Spleen (tissue), 11 donors: ENCODE measurements around the gene GABARAPL2. TPM values are rescaled to one million over a fixed set of nuclear protein-coding genes. Genes with fewer than 3 reads are reported as not detected.
"Not testable (repeated sequence)": the region's sequence is repeated elsewhere in the genome, so short reads cannot be mapped to it uniquely, and the experiment has no call there.

Experiments
- DNase-seq: peaks from one replicate; pipeline ENCODE4 v3.0.0-alpha.2; 2020
- H3K27ac ChIP-seq, 8 donors: fragments of 200-600 bp; sonication (generic) in 7 of 8; 1 replicate in 4 of 8; 2 replicates in 4 of 8; pipeline versions ENCODE4 v1.5.0 to v1.8.0; 2016 to 2021; ENCODE audit warnings: inconsistent platforms in 4 of 8, mild to moderate bottlenecking in 4 of 8, moderate library complexity in 1 of 8
- H3K27me3 ChIP-seq, 7 donors: fragments of 200-600 bp; sonication (generic) in 6 of 7; replicated peaks in 1 of 7; 1 replicate in 4 of 7; 2 replicates in 3 of 7; pipeline versions ENCODE4 v1.5.0 to v1.8.0; 2016 to 2021; ENCODE audit warnings: inconsistent platforms in 3 of 7, mild to moderate bottlenecking in 1 of 7
- H3K36me3 ChIP-seq, 6 donors: fragments of 200-600 bp; sonication (generic) in 5 of 6; 1 replicate in 4 of 6; 2 replicates in 2 of 6; pipeline versions ENCODE4 v1.5.0 to v1.8.0; 2016 to 2021; ENCODE audit warnings: inconsistent platforms in 2 of 6
- H3K4me1 ChIP-seq, 6 donors: fragments of 200-600 bp; sonication (generic) in 5 of 6; 1 replicate in 3 of 6; 2 replicates in 3 of 6; pipeline versions ENCODE4 v1.5.0 to v1.8.0; 2016 to 2021; ENCODE audit warnings: inconsistent platforms in 3 of 6
- H3K4me3 ChIP-seq, 8 donors: fragments of 200-600 bp; sonication (generic) in 7 of 8; 1 replicate in 4 of 8; 2 replicates in 4 of 8; pipeline versions ENCODE4 v1.5.0 to v1.8.0; 2016 to 2021; ENCODE audit warnings: inconsistent platforms in 4 of 8, mild to moderate bottlenecking in 4 of 8, moderate library complexity in 2 of 8
- H3K9me3 ChIP-seq, 8 donors: fragments of 200-600 bp; sonication (generic) in 7 of 8; 1 replicate in 4 of 8; 2 replicates in 4 of 8; pipeline versions ENCODE4 v1.5.0 to v1.8.0; 2016 to 2021; ENCODE audit warnings: inconsistent platforms in 4 of 8
- CTCF ChIP-seq, 11 experiments: fragments of 200-600 bp in 7 of 11; fragments of 450-650 bp in 4 of 11; sonication (generic) in 4 of 11; IDR thresholded peaks in 8 of 11; conservative IDR thresholded peaks in 3 of 11; 1 replicate in 7 of 11; 2 replicates in 4 of 11; pipeline versions ENCODE4 v1.4.0 to v1.8.0; 2016 to 2021; ENCODE audit warnings: antibody characterized with exemption in 11 of 11, inconsistent platforms in 4 of 11, mild to moderate bottlenecking in 1 of 11
- POLR2A ChIP-seq, 3 donors: fragments of 450-650 bp; IDR thresholded peaks; one replicate each; pipeline ENCODE4 v1.5.1; 2017; ENCODE audit warnings: antibody characterized with exemption in 3 of 3, mild to moderate bottlenecking in 1 of 3
- POLR2AphosphoS5 ChIP-seq, 3 donors: sonication (generic); formaldehyde crosslinking; IDR thresholded peaks; one replicate each; pipeline ENCODE4 v1.5.1; 2017; ENCODE audit warnings: antibody characterized with exemption in 3 of 3
- WGBS, 5 donors: extraction: QIAGEN DNeasy Blood & Tissue Kit in 3 of 5; methylation state at CpG; one replicate each; pipeline versions ENCODE4 v1.1.5 to v1.1.7; 2013 to 2018; 5-methylcytosine and 5-hydroxymethylcytosine counted together
- intact Hi-C: fragments of 100-400 bp; cut with DNase I; formaldehyde crosslinking; loops from one replicate; pipeline ENCODE4 v1.15.0; 2023; ENCODE audit warnings: low total_unique reads
- polyA plus RNA-seq, 3 donors: library from polyadenylated mRNA; stranded (reverse); fragments of 200-250 nt; gene quantifications; one replicate each; pipeline ENCODE4 v1.2.1, GENCODE V29; 2013
- total RNA-seq, 7 donors: library from RNA; depleted of rRNA in 3 of 7; stranded (reverse); fragments of >200 nt in 3 of 7; fragmentation: NEBNext Ultra II Directional in 4 of 7; extraction: Animal tissue kit (Norgen Biotek cat#: 25700) in 4 of 7; gene quantifications; one replicate each; pipeline versions ENCODE4 v1.1.0 to v1.2.1, GENCODE V29; 2016 to 2021
- donor health status: healthy with polysubstance abuse.
- donor health status: DM: no; HTN: no; CAD: no; lungs with moderate emphysema.
- donor health status: DM: no; HTN: no; CAD: no.
- donor health status: Bipolar disorder and iron deficiency.
- donor health status: healthy.
- donor health status: DM: no; HTN: no; CAD: no.
- donor health status: DM: yes; HTN: yes; CAD: no.

The GABARAPL2 gene
- total and polyA plus RNA-seq, 10 donors = 86.6 to 169 (median 123) TPM

- no peak for TF ChIP-seq POLR2A (IDR thresholded peaks at IDR 0.05)
- TF ChIP-seq CTCF (IDR thresholded peaks at IDR 0.05 in 8 of 11, conservative IDR thresholded peaks at IDR 0.05 in 3 of 11) = no peak
- TF ChIP-seq POLR2AphosphoS5 (IDR thresholded peaks at IDR 0.05) = no peak
- H3K27me3 ChIP-seq = no peaks in the 10 kb centered on the region
- WGBS, 5 donors = 92 to 98% (median 95%) methylated on average over 7 of the region's 7 CpGs
- no peaks in the 10 kb centered on the region for H3K9me3 ChIP-seq
- intact Hi-C loops = loop anchor here (10.0 kb wide), 1 partner anchor 61 kb away; no protein-coding TSS in a partner anchor
- H3K36me3 ChIP-seq = peaks cover 0 to 8% (median 0%) of the 10 kb centered on the region in 6 donors
- peaks cover 0 to 15% (median 9%) of the 10 kb centered on the region in 6 donors for H3K4me1 ChIP-seq
- no peak overlapping the region for H3K4me3 ChIP-seq
- no peak overlapping the region for H3K27ac ChIP-seq
- no peak for DNase-seq
Measured at GRCh38 chr16:75546293-75546692, 19.9 kb upstream of the GABARAPL2 start.

GRCh38 chr16:75548456-75548855 is 17.7 kb upstream of the GABARAPL2 start:
- DNase-seq, H3K27me3 ChIP-seq, H3K9me3 ChIP-seq, H3K4me3 ChIP-seq, H3K36me3 ChIP-seq, H3K27ac ChIP-seq: not testable (repeated sequence)
- H3K4me1 ChIP-seq = peaks cover 0 to 21% (median 9%) of the 10 kb centered on the region in 6 donors
- intact Hi-C loops = loop anchor here (10.0 kb wide), 1 partner anchor 64 kb away; no protein-coding TSS in a partner anchor
- 91 to 96% (median 95%) methylated on average over 9 of the region's 9 CpGs for WGBS, 5 donors

GRCh38 chr16:75550211-75550662 is 15.9 kb upstream of the GABARAPL2 start:
- DNase-seq = no peak
- TF ChIP-seq POLR2AphosphoS5 (IDR thresholded peaks at IDR 0.05) (peak in 2 of 3 donors; percentile 45 to 48), POLR2A (IDR thresholded peaks at IDR 0.05) (no peak), CTCF (IDR thresholded peaks at IDR 0.05 in 8 of 11, conservative IDR thresholded peaks at IDR 0.05 in 3 of 11) (peak in 9 of 11 experiments; percentile 10 to 67 (median 55))
- Histone ChIP-seq H3K27ac (peak overlapping the region in 6 of 8 donors; percentile 20 to 52 (median 42)), H3K9me3 (no peaks in the 10 kb centered on the region), H3K4me3 (peak overlapping the region in 2 of 8 donors; percentile 3 to 41), H3K36me3 (no peaks in the 10 kb centered on the region), H3K4me1 (peaks cover 0 to 27% (median 15%) of the 10 kb centered on the region in 6 donors), H3K27me3 (no peaks in the 10 kb centered on the region)
- intact Hi-C loops = loop anchor here (10.0 kb wide), 1 partner anchor 85 kb away; the partner anchor contains the start of gene TMEM170A
- 37 to 50% (median 42%) methylated on average over 7 of the region's 7 CpGs for WGBS, 5 donors

- H3K4me3 ChIP-seq = no peak overlapping the region
- TF ChIP-seq CTCF (IDR thresholded peaks at IDR 0.05 in 8 of 11, conservative IDR thresholded peaks at IDR 0.05 in 3 of 11) (no peak), POLR2AphosphoS5 (IDR thresholded peaks at IDR 0.05) (peak in 1 of 3 donors; percentile 49)
- H3K9me3 ChIP-seq = no peaks in the 10 kb centered on the region
- H3K27me3 ChIP-seq = no peaks in the 10 kb centered on the region
- peaks cover 6 to 42% (median 26%) of the 10 kb centered on the region in 6 donors for H3K4me1 ChIP-seq
- intact Hi-C loops = loop anchor here (10.0 kb wide), 1 partner anchor 88 kb away; the partner anchor contains the start of gene TMEM170A
- peak overlapping the region in 7 of 8 donors; percentile 2 to 78 (median 64) for H3K27ac ChIP-seq
- DNase-seq = no peak
- 51 to 75% (median 59%) methylated on average over 2 of the region's 2 CpGs for WGBS, 5 donors
- no peaks in the 10 kb centered on the region for H3K36me3 ChIP-seq
Measured at GRCh38 chr16:75552951-75553350, 13.2 kb upstream of the GABARAPL2 start.
